ENCODE results near the gene MED4. TPM values are rescaled to one million over a fixed set of nuclear protein-coding genes. Genes with fewer than 3 reads are reported as not detected.

Gene MED4
- total RNA-seq, 1 experiment from 2014 or later = 39.3 TPM

DNA sequence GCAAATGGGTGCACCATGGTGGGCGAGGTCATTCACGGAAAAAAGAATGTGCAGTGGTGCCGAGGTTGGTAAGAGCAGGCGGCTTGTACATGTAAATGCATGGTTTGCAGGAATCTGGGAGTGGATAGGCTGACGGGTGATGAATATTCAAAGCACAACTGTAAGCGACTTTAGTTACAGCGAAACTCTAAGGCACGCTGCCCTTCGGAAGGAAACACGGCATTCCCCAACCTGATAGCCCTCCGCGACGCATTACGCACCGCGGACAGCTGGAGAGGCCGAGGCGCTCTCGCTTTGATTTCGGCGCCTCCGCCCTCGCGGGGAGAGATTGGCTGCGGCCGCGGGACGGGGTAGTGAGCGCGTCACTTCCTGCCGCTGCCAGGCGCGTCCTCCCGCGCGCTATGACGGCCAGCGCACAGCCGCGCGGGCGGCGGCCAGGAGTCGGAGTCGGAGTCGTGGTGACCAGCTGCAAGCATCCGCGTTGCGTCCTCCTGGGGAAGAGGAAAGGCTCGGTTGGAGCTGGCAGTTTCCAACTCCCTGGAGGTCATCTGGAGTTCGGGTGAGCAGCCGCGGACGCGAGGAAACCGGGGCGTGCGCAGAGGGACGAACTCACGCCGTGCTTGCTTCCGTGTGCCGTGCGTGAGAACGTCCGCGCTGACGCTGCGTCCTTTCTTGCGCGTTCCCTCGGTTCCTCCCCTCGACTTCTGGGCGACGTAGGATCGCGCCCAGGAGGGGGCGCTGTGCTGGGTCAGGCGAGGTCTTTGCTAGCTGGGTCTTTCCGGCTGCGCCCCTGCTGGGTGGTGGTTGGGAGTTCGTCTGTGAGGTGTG is 57.3 kb downstream of the MED4 start, which contains the start of gene NUDT15:
TSS of gene NUDT15 (plus strand) at position 381 of the 828 bp plus-strand sequence. CDS start at position 402, 21 bp downstream.
- peak; percentile 92 for DNase-seq (ENCODE audit: low read depth)

GRCh38 chr13:48029859-48030258 is 65.0 kb downstream of the MED4 start:
- DNase-seq (ENCODE audit: low read depth) = no peak

- DNase-seq (ENCODE audit: low read depth) = no peak
Observed at GRCh38 chr13:48028066-48028465, 66.8 kb downstream of the MED4 start.

Other genes starting within 250 kb of the MED4 start
- gene SUCLA2, start 93.8 kb downstream of the MED4 start, total RNA-seq (2014; rRNA removed; shearing (Covaris generic)) = 40.7 and 59.1 TPM in 2 replicates
- gene NUDT15, start 57.4 kb downstream of the MED4 start, total RNA-seq (2014; rRNA removed; shearing (Covaris generic)) = 28.8 and 39.4 TPM in 2 replicates
- 164 and 232 TPM in 2 replicates for gene ITM2B, start 138.1 kb upstream of the MED4 start, total RNA-seq (2014; rRNA removed; shearing (Covaris generic))
- 50.7 and 62.0 TPM in 2 replicates for gene RB1, start 208.6 kb upstream of the MED4 start, total RNA-seq (2014; rRNA removed; shearing (Covaris generic))

Measured in RPMI7951 (cell line).